GM18526 (cell line): ENCODE data around the gene PAIP2B.

Experiments
- POLR2A ChIP-seq: IDR thresholded peaks from 3 replicates; pipeline ENCODE4 v1.6.1; 2011; ENCODE audit not compliant: insufficient read length; ENCODE audit errors: extremely low read depth

Gene PAIP2B

GRCh38 chr2:71181316-71181715 lies 45.6 kb downstream of the PAIP2B start:
- no peak for TF ChIP-seq POLR2A

DNA sequence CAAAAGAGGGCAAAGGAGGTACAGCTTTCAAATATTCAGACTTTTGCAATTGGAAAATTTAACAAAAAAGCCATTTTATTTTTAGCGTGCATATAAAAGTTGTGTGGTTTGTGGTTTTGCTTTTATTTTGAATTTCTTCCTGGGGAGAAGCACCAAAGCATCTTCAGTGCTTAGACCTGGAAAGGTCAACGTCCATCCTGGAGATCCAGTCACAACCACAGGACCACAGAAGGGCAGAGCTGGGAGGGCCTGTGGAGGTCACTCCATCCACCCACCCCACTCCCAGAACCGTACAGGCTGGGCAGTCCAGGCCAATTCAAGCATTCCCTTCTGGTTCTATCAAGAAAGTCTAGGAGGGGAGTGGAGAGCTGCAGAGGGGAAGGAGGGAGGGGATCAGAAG lies 52.7 kb downstream of the PAIP2B start:
- no peak for TF ChIP-seq POLR2A

- TF ChIP-seq POLR2A: no peak
These were observed 53.8 kb downstream of the PAIP2B start for GRCh38 chr2:71173096-71173495.

DNA sequence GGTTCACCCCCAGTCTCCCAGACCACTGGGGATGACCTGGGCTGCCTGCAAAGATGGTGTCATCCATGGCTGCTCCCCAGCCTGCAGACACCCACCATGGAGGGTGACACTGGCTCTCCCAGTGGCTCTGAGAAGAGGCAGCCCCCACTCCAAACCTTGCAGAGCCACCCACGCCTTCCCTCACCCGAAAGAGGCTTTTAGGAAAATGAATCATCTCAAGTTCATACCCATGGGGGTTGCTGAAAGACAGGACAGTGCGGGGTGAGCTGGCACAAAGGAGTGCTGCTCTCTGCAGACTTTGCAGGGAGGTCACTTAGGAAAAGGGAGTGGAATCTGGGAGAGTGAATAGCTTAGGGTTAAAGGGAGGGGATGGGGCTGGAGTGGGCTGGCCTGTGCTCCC lies 60.1 kb downstream of the PAIP2B start:
- no peak for TF ChIP-seq POLR2A

GRCh38 chr2:71157124-71157793 lies 69.6 kb downstream of the PAIP2B start:
- no peak for TF ChIP-seq POLR2A

- TF ChIP-seq POLR2A: no peak
These were observed 70.3 kb downstream of the PAIP2B start for GRCh38 chr2:71156573-71156972.

DNA sequence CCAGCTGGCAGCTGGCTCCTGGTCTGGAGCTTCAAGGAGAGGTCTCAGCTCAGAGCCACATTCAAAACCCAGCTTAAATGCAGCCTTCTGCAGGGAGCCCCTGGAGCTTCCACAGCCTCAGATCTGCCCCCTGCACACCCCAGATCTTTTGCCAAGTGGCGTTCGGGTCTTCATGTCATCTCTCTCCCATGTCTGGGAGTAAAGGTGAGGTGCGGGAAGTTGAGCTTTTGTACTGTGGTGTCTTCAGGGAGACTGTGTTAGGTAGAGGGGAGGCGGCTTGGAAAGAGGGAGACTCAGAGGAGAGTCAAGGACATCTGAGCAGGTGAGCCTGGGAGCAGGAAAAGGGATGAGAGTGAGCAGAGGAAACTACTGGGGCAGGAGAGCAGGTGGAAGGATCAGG lies 71.1 kb downstream of the PAIP2B start:
- no peak for TF ChIP-seq POLR2A

- no peak for TF ChIP-seq POLR2A
These were observed 72.1 kb downstream of the PAIP2B start for GRCh38 chr2:71154798-71155197.

DNA sequence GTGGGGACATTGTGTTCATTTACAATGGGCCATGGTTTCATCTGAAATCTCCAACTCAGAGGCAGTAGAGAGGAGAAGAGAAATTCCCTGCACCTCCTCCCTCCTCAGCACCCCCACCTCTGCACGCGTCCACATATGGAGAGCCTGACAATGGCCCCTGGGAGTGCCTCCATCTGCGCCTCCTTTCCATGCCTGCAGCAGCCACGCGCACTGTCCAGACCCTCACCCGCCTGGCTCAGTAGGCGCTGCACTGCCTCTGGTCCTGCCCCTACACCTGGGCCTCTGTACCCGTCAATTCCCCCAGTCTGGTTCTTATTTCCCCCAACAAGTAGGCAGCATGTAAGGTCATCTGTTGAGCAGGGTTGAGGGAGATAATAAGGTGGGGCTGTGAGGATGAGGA lies 72.6 kb downstream of the PAIP2B start:
- TF ChIP-seq POLR2A: no peak

DNA sequence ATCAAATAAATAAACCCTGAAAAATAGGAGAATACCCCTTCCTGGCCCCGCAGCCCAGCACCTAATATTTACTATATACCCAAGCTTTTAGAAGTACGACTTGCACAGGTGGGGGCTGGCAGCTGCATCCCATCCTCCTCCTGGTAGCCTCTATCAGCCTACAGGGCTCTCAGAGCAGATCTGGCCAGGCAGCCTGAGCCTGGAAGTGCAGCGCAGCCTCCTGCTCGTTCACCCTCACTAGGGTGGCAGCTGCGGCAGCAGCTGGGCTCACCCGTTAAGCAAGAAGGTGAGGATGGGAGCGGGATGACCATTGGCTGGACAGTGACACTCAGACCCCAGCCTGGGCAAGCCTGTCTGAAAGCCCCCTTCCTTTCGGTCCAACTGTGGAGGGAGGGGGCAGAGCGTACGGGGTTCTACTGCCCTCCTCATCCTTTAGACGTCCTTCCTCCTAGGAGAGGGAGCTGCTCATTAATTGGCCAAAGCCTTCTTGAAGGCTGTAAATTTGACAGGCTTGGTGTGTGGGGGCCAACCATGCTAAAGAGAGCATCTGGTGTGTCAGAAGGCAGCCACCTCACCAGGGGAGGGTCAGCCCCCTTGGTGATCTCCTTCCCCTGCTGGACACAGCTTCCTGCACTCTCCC lies 73.2 kb downstream of the PAIP2B start:
- TF ChIP-seq POLR2A: no peak

DNA sequence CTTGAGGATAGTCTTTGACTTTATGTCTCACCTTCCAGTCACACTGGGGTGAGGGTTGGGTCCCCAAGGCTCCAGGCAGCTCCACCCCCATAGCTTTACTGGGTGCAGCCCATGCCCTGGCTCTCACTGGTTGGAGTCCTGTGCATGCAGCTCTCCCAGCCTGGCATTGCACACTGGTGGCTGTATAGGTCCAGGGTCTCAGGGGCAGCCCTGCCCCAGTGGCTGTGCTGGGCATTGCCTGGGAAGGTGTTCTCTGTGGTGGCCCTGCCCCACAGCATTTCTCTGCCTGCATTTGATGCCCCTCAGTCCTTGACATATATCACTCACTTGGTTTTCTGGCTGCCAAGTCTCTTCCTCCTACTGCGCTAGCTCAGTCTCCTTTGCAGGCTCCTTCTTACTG lies 75.3 kb downstream of the PAIP2B start:
- TF ChIP-seq POLR2A: no peak

DNA sequence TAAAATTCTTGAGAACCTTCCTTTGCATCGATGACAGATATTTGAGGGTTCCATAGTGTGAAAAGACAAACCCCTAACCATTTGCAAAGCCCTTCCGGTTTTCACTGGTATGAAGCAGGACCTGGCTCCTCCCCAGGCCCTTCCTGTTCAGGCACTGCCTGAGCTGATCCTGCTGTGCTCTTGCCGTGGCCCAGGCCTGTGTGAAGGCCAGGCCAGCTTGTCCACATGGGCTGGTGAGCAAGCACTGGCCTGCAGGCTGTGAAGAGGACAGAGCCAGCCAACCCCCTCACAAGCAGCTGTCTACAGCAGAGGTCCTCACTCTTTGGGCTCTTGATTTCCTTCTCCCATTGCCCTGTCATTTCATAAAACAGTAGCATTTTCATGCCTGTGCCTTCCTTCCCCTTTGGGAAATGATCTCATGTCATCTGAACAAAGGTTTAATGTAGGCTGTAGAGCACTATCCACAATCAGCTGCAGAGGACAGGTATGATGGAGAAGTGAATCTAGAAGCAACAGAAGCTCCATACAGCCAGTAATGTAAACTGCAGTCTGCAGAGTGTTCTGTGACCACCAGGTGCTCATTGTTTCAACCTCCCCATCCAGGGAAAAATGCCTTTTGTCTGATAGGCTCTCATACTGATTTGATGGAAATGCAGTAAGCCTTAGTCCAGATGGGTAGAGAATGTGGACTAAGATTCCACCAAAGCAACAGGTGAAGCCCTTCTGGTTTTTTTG lies 76.7 kb downstream of the PAIP2B start:
- TF ChIP-seq POLR2A: no peak

- TF ChIP-seq POLR2A: no peak
These were observed 78.3 kb downstream of the PAIP2B start for GRCh38 chr2:71148506-71149063.

- no peak for TF ChIP-seq POLR2A
These were observed 83.1 kb downstream of the PAIP2B start for GRCh38 chr2:71143782-71144181.

- no peak for TF ChIP-seq POLR2A
These were observed 90.7 kb downstream of the PAIP2B start for GRCh38 chr2:71136174-71136573.

- TF ChIP-seq POLR2A: no peak
These were observed 93.3 kb downstream of the PAIP2B start for GRCh38 chr2:71133603-71134002.
